GM19372 (cell line): ENCODE data around the gene POP7.

Experiments
- ATAC-seq: cut with Tn5 transposase; IDR thresholded peaks from one replicate; pipeline ENCODE4 v1.9.1; 2021; ENCODE audit warnings: mild to moderate bottlenecking, low read depth, moderate library complexity; ENCODE audit not compliant: unreplicated experiment

Gene POP7

GRCh38 chr7:100678291-100678984 lies 27.5 kb upstream of the POP7 start:
- no peak for ATAC-seq

- ATAC-seq: no peak
Measured at GRCh38 chr7:100679129-100679926, 26.6 kb upstream of the POP7 start.

GRCh38 chr7:100679927-100680575 lies 25.9 kb upstream of the POP7 start:
- ATAC-seq: no peak

- no peak for ATAC-seq
Measured at GRCh38 chr7:100680576-100681271, 25.2 kb upstream of the POP7 start.

GRCh38 chr7:100681491-100682227 lies 24.3 kb upstream of the POP7 start:
- ATAC-seq: no peak

- ATAC-seq: no peak
Measured at GRCh38 chr7:100682228-100682741, 23.6 kb upstream of the POP7 start.

- ATAC-seq: no peak
Measured at GRCh38 chr7:100682991-100683658, 22.8 kb upstream of the POP7 start.

- ATAC-seq: no peak
Measured at GRCh38 chr7:100683659-100684533, 22.0 kb upstream of the POP7 start.

GRCh38 chr7:100684534-100685042 lies 21.3 kb upstream of the POP7 start:
- no peak for ATAC-seq

- ATAC-seq: no peak
Measured at GRCh38 chr7:100685049-100685605, 20.8 kb upstream of the POP7 start.

GRCh38 chr7:100685631-100686145 lies 20.2 kb upstream of the POP7 start:
- no peak for ATAC-seq

- ATAC-seq: no peak
Measured at GRCh38 chr7:100686201-100686821, 19.6 kb upstream of the POP7 start.

- no peak for ATAC-seq
Measured at GRCh38 chr7:100686822-100687211, 19.1 kb upstream of the POP7 start.

- ATAC-seq: no peak
Measured at GRCh38 chr7:100687261-100687660, 18.7 kb upstream of the POP7 start.

GRCh38 chr7:100687751-100688300 lies 18.1 kb upstream of the POP7 start:
- ATAC-seq: no peak

GRCh38 chr7:100688326-100688860 lies 17.5 kb upstream of the POP7 start:
- ATAC-seq: no peak
